Measurements from ENCODE around the gene MKNK1.
A peak's percentile ranks its signal among the peaks of the same experiment; 100 is the strongest.

Gene MKNK1

GRCh38 chr1:46619656-46620258, 15.7 kb upstream of the MKNK1 start:
- Histone ChIP-seq H3K4me2 (ENCODE audit: low read length) (no peak overlapping the region), H3K79me2 (no peaks in the 10 kb centered on the region), H3K9me3 (ENCODE audit: control insufficient read depth, low read length) (no peaks in the 10 kb centered on the region), H3K27me3 (ENCODE audit: control insufficient read depth, insufficient read depth, low read length) (no peaks in the 10 kb centered on the region), H3K36me3 (ENCODE audit: control insufficient read depth, insufficient read depth, low read length) (no peaks in the 10 kb centered on the region), H3K27ac (no peak overlapping the region), H3K4me1 (no peaks in the 10 kb centered on the region), H3K9ac (no peak overlapping the region), H2AFZ (no peak overlapping the region), H3K4me3 (ENCODE audit: low read depth, low read length) (no peak overlapping the region)
- TF ChIP-seq CTCF (IDR thresholded peaks at IDR 0.05): no peak

DNA sequence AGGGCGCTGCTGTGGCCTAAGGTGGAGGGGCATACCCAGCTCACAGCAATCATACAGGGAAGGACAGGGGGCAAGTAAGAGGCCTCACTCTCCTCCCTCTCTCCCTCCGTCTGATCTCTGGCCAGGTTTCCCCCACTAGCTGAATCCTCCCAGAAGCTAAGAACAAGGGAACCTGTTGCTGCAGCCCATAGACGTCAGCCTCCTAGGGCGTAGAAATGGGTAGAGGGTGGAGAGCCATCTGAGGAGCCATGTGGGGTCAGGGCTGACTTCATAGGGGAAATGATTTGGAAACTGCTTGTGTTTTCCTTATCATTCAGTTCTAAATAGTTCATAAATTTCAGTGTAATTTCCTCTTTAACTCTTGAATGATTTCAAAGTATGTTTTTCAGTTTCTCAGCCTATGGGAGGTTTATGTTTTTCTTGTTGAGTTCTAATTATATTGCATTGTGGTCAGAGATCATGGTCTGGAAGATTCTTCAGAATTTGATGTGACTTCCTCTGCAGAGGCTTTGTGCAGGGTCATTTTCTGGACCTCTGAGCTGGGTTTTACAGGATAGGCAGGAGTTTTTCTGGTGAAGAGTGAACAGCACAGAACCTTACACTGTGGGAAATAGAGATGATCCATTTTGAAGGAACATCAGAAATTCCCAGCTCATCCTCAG, 14.8 kb upstream of the MKNK1 start:
- TF ChIP-seq CTCF (IDR thresholded peaks at IDR 0.05): no peak
- Histone ChIP-seq H3K4me1 (no peaks in the 10 kb centered on the region), H3K27me3 (ENCODE audit: control insufficient read depth, insufficient read depth, low read length) (no peaks in the 10 kb centered on the region), H3K4me3 (ENCODE audit: low read depth, low read length) (no peak overlapping the region), H3K9ac (no peak overlapping the region), H3K79me2 (no peaks in the 10 kb centered on the region), H3K9me3 (ENCODE audit: control insufficient read depth, low read length) (no peaks in the 10 kb centered on the region), H3K27ac (no peak overlapping the region), H3K36me3 (ENCODE audit: control insufficient read depth, insufficient read depth, low read length) (no peaks in the 10 kb centered on the region), H2AFZ (no peak overlapping the region), H3K4me2 (ENCODE audit: low read length) (no peak overlapping the region)

DNA sequence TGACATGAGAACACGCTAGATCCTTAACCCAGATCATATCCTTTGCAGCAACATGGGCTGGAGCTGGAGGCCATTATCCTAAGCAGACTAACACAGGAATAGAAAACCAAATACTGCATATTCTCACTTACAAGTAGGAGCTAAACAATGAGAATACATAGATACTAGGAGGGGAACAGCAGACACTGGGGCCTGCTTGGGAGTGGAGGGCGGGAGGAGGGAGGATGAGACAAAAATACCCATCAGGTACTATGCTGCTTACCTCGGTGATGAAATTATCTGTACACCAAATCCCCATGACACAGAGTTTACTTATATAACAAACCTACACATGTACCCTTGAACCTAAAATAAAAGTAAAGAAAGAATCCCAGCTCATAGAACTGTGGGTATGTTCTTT, 13.8 kb upstream of the MKNK1 start:
- no peak for TF ChIP-seq CTCF (IDR thresholded peaks at IDR 0.05)
- no peaks in the 10 kb centered on the region for H3K9me3 ChIP-seq (ENCODE audit: control insufficient read depth, low read length)
- no peak overlapping the region for H3K9ac ChIP-seq
- peaks cover 4% of the 10 kb centered on the region for H3K4me1 ChIP-seq
- H3K27me3 ChIP-seq (ENCODE audit: control insufficient read depth, insufficient read depth, low read length): no peaks in the 10 kb centered on the region
- no peak overlapping the region for H3K4me2 ChIP-seq (ENCODE audit: low read length)
- no peak overlapping the region for H3K27ac ChIP-seq
- no peak overlapping the region for H3K4me3 ChIP-seq (ENCODE audit: low read depth, low read length)
- H3K36me3 ChIP-seq (ENCODE audit: control insufficient read depth, insufficient read depth, low read length): no peaks in the 10 kb centered on the region
- no peaks in the 10 kb centered on the region for H3K79me2 ChIP-seq
- H2AFZ ChIP-seq: no peak overlapping the region

GRCh38 chr1:46617108-46617800, 13.2 kb upstream of the MKNK1 start:
- no peaks in the 10 kb centered on the region for H3K36me3 ChIP-seq (ENCODE audit: control insufficient read depth, insufficient read depth, low read length)
- no peaks in the 10 kb centered on the region for H3K27me3 ChIP-seq (ENCODE audit: control insufficient read depth, insufficient read depth, low read length)
- H3K9me3 ChIP-seq (ENCODE audit: control insufficient read depth, low read length): no peaks in the 10 kb centered on the region
- peak overlapping the region; percentile 71 for H3K4me3 ChIP-seq (ENCODE audit: low read depth, low read length)
- peak overlapping the region; percentile 87 for H3K27ac ChIP-seq
- no peaks in the 10 kb centered on the region for H3K79me2 ChIP-seq
- peaks cover 4% of the 10 kb centered on the region for H3K4me1 ChIP-seq
- peak overlapping the region; percentile 92 for H3K4me2 ChIP-seq (ENCODE audit: low read length)
- peak overlapping the region; percentile 80 for H2AFZ ChIP-seq
- TF ChIP-seq CTCF (IDR thresholded peaks at IDR 0.05): no peak
- H3K9ac ChIP-seq: no peak overlapping the region

Data from parathyroid adenoma (tissue), 2 donors.